ENCODE results near the gene ACR.

The ACR gene

GRCh38 chr22:50717709-50718351, 20.2 kb upstream of the ACR start:
- no peak for DNase-seq

- DNase-seq = no peak
Observed at GRCh38 chr22:50718352-50718709, 19.7 kb upstream of the ACR start.

- no peak for DNase-seq
Observed at GRCh38 chr22:50719814-50720300, 18.1 kb upstream of the ACR start.

GRCh38 chr22:50720301-50721256, 17.4 kb upstream of the ACR start:
- DNase-seq = no peak

- DNase-seq = no peak
Observed at GRCh38 chr22:50721257-50721844, 16.7 kb upstream of the ACR start.

- DNase-seq = no peak
Observed at GRCh38 chr22:50722048-50722701, 15.8 kb upstream of the ACR start.

- no peak for DNase-seq
Observed at GRCh38 chr22:50722716-50723428, 15.1 kb upstream of the ACR start.

- no peak for DNase-seq
Observed at GRCh38 chr22:50723991-50724390, 14.0 kb upstream of the ACR start.

GRCh38 chr22:50724616-50725015, 13.4 kb upstream of the ACR start:
- no peak for DNase-seq

- DNase-seq = no peak
Observed at GRCh38 chr22:50725597-50725996, 12.4 kb upstream of the ACR start.

- DNase-seq = no peak
Observed at GRCh38 chr22:50726643-50727340, 11.2 kb upstream of the ACR start.

GRCh38 chr22:50727678-50728522, 10.1 kb upstream of the ACR start:
- no peak for DNase-seq

GRCh38 chr22:50728523-50728931, 9.5 kb upstream of the ACR start:
- DNase-seq = no peak

- DNase-seq = no peak
Observed at GRCh38 chr22:50729391-50730012, 8.5 kb upstream of the ACR start.

GRCh38 chr22:50730013-50730891, 7.8 kb upstream of the ACR start:
- DNase-seq = no peak

GRCh38 chr22:50730941-50731661, 6.9 kb upstream of the ACR start:
- no peak for DNase-seq

GRCh38 chr22:50731811-50732624, 6.0 kb upstream of the ACR start:
- peak; percentile 22 for DNase-seq

- no peak for DNase-seq
Observed at GRCh38 chr22:50732681-50733080, 5.3 kb upstream of the ACR start.

Measured in MV-4-11 (cell line).